ENCODE data around the gene C8G.

The C8G gene

DNA sequence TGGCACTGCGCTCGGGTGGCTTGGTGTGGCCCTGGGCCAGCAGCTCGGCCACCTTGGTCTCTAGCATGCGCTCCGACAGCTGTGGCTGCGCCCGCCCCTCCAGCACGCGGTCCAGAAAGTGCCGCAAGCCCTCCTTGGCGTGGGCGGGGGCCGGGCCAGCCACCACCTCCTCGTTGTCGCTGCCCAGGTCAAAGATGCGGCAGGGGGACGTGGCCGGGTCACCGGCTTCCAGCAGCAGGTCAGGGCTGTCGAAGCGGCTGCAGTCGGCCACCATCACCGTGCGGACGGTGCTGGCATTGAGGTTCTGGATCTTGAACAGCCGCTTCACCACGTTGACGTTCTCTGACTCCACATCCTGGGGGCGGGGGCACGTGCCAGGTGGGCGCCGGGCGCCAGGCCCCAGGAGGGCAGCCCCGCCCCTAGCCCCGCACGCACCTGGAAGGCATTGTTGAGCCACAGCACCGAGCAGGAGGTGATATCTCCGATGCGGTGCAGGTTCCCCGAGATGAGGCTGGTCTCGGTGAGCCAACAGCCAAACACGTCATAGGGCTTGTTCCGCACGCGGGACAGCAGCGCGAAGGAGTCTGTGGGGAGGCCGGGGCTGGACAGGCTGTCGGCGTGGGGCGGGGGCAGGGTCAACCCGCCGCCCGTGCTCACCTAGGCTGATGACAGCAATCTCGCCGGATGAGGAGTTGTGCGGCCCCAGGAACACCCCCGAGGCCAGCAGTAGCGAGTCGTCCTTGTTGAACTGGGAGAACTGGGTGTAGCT, 2.7 kb upstream of the C8G start:
- DNase-seq: no peak

DNA sequence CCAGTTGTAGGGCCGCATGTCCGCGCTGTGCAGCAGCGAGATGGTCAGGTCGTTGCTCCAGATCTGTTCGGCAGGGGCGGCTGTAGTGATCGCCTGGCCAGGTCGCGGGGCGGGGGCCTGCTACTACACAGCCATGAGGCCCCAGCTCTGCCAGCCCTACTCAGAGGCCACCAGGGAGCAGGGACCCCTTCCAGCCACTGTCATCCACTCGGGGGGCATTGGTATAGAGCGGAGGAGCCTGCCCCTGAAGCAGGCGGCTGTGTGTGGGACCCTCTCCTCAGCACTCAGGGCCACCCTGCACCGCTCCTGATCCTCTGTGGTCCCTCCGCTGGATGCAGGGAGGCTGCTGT, 2.2 kb upstream of the C8G start:
- DNase-seq: no peak

DNA sequence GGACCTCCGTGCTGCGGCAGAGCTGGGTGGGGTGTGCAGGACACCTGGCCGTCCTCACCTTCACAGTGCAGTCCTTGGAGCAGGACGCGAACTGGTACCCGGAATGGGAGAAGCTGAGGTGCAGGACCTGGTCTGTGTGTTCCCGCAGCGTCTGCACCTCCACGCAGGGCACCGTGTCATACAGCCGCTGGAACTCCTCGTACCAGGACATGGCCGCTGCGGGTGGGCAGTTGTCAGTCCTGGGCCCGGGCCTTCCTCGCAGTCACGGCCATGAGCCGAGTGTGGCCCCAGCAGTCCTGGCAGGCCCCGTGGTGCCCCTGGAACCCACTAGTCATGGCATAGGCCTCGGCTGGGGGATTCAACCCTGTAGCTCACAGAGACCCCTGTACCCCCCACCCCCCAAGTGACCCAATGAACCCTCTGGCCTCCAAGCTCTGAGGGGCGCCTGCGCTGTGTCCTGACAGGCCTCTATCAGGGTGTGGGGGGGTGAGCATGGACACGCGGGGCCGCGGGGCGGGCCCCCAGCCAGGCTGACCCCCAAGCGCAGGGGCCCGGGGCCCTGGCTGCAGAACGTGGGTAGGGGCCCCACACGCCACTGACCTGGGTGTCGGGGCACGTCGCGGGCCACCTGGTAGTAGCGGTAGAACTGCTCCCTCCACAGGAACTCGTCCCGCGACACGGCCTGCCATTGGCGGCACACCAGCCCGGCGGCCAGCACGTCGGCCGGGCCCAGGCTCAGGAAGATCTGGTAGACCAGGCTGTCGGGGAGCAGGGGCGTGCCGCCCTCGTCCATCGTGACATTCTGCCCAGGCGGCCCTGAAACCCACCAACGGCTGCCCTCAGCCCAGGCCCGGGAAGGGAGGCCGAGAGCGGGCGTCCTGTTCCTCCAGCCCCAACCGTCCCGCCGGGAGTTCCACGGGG, 1.5 kb upstream of the C8G start:
- DNase-seq: no peak

DNA sequence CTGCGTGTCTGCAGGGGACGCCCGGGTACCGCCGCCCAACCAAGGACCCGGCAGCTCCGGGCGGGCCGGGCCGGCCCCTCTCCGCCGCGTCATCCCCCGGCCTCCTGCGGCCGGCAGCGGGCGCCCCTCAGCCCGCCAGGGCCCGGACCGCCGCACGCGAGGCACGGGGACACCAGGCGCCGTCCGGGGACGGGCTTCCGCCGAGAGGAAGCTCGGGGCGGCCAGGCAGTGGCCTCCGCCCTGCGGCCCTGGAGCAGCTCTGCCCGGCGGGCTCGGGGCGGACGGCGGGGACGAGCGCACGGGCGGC, 878 bp upstream of the C8G start:
- DNase-seq: peak; percentile 69

DNA sequence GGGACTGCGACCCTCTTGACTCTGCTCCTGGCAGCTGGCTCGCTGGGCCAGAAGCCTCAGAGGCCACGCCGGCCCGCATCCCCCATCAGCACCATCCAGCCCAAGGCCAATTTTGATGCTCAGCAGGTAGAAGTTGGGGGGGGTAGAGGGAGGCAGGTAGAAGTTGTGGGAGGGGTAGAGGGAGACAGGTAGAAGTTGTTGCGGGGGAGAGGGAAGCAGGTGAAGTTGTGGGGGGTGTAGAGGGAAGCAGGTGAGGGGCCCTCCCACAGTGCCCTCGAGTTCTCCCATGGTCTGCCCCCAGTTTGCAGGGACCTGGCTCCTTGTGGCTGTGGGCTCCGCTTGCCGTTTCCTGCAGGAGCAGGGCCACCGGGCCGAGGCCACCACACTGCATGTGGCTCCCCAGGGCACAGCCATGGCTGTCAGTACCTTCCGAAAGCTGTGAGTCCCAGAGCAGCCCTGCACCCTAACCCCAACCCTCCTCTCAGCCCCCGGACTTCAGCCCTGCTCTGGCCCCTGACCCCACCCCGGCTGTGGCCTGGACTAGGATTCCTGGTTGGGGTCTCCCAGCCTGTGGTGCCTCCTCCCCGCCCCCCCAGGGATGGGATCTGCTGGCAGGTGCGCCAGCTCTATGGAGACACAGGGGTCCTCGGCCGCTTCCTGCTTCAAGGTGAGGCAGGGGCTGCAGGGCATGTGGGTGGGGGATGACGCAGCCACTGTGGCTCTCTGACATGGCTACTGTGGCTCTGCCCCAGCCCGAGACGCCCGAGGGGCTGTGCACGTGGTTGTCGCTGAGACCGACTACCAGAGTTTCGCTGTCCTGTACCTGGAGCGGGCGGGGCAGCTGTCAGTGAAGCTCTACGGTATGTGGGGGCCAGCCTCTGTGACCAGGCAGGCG, 537 bp downstream of the C8G start:
- no peak for DNase-seq

DNA sequence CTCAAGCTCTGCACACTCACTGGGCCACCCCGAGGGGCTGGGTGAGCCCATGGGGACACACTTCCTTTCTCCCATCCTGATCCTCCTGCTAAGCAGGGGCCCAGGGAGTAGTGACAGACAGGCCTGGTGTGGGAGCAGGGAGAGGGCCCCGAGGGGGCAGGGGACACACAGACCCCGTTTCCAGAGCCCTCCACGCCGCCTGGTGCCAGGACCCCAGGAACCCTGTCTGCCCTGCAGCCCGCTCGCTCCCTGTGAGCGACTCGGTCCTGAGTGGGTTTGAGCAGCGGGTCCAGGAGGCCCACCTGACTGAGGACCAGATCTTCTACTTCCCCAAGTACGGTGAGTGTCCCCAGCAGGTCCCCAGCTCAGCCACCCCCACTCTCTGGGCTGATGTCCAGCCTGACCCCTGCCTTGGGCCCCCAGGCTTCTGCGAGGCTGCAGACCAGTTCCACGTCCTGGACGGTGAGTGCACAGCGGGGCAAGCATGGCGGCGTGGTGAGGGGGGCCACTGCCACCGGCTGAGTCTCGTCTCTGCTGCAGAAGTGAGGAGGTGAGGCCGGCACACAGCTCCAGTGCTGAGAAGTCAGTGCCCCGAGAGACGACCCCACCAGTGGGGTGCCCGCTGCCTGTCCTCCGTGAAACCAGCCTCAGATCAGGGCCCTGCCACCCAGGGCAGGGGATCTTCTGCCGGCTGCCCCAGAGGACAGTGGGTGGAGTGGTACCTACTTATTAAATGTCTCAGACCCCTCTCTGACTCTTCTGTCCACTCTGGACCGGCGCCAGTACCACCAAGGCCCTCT, 1.4 kb downstream of the C8G start:
- no peak for DNase-seq

DNA sequence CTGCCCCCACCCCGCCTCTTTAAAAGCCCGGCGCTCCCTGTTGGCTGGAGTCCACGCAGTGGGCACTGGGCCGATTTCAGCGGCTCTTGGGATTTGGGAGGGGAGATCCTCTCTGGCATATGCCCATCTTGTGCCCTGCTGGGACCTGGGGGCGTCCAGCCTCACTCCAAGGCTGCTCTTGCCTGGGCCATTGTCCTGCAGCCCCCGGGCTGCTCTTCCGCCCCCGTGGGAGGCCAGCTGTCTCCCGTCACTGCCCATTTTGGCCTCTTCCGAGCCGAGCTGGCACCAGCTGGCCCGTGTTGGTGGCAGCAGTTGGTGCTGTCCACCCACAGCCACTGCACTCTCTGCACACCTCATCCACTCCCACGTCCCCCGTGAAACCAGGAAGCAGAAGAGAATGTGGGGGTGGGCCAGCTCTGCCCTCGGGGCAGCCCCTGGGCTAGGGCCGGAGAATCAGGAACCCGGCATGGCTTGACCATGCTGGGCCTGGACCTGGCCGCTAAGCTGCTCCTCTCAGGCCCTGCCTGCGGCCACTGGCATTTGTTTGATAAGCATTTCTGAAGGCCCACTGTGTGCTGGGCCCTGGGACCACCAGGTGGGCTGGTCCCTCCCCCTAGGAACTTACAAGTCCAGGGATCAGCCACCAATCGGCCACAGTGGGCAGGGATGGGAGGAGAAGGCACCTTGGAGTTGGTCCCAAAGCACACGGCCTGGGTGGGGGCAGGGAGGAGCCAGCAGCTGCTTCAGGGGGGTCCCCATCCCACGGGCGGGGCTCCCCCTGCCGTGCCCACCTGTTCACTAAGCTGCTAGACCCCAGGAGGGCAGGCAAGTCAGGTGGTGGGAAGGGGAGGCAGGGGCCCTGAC, 2.2 kb downstream of the C8G start:
- no peak for DNase-seq

DNA sequence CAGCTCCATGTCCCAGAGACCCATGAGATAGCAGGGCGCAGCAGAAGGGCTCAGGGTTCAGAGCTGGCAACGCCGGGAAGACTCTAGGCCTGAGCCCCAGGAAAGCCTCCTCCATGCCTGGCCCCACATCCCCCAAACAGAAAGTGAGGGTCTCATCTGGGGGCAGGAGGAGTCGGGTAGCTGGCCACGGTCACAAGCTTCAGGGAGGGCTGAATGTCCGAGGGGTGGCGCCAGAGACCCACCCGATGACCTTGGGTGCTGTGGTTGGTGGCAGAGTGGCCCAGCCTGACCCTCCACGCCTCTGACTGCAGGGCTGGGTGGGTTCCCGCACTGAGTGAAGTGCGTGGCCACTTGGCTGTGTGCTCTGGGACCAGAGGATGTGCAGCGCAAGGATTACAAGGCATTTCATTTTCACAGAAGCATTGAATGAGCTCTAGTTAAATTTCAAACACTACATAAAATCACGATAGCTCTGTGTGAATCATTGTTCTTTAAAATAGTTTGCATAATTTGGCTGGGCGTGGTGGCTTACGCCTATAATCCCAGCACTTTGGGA, 3.0 kb downstream of the C8G start:
- peak; percentile 32 for DNase-seq

DNA sequence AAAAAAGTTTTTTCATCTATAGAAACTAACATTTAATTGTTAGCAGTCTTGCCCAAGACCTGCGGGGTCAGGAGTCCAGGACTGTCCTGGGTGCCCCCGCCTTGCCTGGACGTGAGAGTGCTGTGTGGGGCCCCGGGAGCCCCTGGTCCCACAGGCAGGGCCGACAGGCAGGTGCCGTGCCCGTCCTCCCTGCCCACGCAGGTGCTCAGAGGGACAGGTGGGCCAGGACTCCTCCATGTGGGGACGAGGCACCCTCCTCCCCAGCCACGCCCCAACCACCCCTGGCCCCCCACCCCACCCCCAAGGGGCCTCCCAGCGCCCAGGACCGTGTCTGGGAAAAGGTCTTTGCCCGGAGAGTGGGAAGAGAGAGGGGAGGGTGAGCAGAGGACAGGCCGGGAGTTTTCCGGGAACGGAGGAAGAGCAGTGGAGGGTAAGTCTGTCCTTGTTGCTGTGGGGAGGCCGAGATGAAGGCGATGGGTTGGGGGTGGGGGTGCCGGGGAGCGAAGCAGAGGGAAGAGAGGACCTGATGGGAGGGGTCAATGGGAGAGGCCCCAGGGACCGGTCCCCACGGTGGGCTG, 4.3 kb downstream of the C8G start:
- DNase-seq: no peak

DNA sequence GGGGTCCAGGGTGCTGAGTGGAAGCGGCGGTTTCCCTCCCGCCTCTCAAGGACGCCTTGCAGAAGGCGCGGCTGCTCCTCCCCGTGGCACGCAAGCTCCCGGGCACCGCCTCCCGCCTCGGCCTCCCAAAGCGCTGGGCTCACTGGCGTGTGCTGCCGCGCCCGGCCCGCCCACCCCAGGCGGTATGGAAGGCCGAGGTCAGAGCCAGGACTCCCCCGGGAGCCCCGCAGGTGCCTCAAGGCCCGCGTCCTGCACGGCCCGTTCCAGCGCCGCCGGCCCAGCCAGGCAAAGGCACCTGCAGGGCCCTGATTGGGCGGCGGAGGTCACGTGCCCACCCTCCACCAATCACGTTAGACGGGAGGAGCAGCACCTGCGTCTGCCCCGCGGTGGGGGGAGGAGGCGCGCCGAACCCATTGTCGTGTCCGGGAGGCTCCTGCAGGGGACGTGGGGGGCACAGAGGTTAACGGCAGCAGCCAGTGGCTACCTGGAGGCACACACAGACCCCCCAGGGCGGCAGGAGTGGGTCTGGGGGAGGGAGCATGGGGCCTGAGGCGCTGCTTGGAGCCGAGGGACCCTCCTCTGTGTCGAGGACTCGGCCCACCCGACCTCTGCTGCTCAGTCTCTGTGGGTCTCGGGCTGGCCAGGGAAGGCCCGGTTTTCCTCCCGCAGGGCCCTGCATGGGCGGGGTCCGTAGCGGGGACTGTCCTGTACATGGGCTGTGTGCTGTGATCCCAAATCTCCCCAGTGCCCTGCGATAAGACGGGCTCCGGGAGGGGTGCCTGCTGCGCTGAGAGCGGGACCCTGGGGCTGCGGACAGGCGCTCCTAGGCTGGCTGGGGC, 5.0 kb downstream of the C8G start:
- DNase-seq: peak; percentile 75

DNA sequence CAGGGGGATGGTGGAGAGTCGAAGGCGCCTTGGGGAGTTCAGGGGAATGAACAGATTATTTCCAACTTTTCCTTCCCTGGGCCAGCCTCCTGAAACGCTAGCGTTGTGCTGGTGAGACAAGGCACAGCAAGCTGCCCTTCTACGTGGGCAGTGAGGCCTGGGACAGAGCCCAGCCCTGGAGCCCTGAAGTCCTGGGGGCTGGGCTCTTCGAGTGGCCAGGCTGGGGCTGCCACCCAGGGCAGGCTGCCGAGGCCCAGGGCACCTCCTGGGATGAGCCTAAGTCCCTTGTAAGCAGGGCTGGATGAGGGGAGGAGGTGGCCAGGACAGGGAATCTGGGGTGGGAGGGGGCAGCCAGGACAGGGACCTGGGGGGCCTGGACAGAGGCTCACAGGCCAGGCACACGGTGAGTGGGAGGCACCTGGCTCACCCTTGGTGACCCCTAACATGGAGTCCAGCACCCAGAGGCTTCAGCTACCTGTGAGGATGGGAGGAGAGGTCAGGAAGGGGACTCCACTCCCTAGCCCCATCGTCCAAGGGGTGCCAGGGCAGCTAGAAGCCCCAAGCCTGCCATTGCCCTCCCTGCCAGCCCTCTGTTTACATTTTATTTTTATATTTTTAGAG, 5.7 kb downstream of the C8G start:
- no peak for DNase-seq

DNA sequence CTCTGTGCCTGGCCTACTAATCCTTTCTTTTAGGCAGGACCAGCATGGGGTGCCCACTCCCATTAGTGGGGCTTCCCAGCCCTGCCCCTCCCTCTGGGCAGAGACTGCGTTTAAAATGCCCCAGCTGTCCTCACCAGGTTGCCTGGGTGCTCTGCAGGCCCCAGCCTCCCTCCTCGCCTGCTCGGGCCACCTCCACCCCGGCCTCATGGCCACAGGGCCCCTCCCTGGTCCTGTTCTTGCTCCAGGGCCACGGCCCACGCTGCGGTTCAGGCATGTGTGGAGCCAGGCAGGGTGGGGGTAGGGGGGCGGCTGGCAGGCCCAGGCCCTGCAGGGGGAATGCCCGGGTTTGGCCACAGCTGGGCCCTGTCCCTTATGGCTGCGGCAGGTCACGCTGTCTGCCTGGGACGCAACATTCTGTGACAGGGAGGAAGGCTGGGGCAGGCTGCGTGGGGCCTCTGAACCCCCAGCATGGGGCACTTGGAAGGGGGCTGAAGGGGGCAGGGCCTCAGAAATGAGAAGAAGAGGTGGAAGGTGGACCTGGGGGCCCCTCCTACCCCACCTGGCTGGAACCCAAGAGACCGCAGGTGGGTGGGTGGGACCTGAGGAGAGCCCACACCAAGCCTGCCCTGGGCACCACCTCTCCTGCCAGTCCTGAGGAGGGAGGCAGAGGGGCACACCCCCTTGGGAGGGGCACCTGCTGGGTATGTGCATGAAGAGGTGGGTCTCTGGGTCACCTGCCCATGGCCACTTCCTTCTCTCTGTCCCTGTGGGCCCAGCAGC, 6.7 kb downstream of the C8G start, which contains the start of gene LCN12:
Gene LCN12, plus strand, starts transcription at position 733 of the 780 bp plus-strand sequence. CDS start 55 bp downstream, outside the sequence.
- no peak for DNase-seq

DNA sequence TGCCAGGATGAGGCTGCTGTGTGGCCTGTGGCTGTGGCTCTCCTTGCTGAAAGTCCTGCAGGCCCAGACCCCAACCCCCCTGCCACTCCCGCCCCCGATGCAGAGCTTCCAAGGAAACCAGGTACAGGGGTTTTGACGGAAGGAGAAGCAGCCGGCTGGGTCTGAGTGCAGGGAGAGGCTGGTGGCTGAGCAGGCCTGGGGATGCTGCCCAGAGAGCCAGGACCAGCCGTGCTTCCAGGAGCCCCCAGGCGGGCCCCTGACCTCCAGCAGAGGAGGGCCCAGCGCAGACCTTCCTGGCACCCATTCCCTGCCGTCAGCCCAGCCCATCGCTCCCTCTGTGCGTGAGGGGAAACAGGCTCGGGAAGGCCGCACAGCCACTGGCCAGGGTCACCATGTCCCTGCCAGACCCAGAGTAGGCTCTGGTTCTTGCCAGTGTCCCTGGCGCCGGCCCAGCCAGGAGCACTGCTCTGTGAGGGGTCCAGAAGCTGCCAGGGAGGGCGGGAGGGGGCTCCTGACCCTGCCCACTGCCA, 7.3 kb downstream of the C8G start:
- DNase-seq: no peak

DNA sequence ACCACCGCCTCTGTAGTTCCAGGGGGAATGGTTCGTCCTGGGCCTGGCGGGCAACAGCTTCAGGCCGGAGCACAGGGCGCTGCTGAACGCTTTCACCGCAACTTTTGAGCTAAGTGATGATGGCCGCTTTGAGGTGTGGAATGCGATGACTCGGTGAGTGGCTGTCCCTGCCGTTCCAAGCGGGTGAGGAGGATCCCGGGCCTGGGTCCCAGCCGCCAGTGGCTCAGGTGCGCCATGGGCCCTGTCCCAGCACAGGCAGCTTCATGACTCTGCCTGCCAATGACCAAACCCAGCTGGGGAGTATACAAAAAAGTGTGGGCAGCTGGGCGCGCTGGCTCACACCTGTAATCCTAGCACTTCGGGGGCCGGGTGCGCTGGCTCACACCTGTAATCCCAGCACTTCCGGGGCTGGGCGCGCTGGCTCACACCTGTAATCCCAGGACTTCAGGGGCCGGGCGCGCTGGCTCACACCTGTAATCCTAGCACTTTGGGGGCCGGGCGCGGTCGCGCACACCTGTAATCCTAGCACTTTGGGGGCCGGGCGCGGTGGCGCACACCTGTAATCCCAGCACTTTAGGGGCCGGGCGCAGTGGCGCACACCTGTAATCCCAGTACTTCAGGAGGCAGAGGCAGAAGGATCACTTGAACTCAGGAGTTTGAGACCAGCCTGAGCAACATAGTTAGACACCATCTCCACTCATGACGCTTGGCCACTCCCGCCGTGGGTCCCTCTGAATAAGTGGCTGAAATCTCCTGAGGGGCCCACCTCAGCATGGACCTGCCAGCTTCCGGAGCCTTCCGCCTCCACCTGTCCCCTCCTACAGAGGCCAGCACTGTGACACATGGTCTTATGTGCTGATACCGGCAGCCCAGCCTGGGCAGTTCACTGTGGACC, 8.1 kb downstream of the C8G start:
- no peak for DNase-seq

DNA sequence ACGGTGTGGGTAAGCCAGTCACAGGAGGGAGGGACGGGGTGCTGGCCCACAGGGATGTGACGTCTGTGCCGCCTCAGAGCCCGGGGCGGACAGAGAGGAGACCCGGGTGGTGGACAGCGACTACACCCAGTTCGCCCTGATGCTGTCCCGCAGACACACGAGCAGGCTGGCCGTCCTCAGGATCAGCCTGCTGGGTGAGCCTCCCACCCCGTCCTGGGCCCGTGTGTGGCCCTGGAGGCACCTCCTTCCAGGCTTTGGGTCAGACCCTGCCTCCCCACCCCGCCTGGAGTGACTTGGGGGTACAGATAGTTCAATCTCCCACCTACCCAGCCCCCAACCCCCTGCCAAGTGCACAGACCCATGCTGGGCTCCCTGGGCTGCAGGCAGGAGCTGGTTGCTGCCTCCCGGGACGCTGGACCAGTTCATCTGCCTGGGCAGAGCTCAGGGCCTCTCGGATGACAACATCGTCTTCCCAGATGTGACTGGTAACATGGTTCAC, 8.8 kb downstream of the C8G start:
- DNase-seq: no peak

DNA sequence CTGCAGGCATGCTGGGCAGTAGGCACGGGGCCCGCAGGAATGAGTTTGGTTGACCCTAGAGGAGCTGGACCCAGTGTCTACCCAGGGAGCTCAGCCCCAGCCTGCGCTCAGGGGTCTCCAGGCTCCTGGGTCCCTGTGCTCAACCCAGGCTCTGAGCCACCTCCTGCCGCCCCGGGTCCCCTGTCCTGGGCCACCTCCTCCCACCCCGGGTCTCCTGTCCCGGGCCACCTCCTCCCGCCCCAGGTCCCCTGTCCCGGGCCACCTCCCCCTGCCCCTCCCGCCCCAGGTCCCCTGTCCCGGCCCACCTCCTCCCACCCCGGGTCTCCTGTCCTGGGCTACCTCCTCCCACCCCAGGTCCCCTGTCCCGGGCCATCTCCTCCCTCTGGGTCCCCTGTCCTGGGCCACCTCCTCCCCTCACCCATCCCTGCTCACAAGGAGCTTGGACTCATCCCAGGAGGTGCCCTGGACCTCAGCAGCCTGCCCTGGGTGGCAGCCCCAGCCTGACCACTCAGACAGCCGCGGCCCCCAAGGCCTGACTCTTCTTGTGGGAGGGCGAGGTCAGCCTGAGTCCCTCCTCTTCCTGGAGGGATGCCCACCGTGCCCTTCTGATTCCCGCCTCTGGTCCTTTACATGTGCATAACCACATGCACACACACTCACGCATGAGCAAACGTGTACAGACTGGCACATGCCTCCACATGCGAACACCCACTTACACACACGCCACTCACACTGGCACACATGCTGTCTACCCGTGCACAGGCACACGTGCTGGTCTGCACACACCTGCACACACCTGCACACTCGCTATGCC, 9.4 kb downstream of the C8G start:
- no peak for DNase-seq
